Glomerular visceral epithelial cell (primary cell): ENCODE results near the gene ADAM19.

ENCODE experiments used
- DNase-seq: peaks from one replicate; pipeline ENCODE4 v3.0.0-alpha.2; 2016; ENCODE audit errors: extremely low spot score

ADAM19 gene

GRCh38 chr5:157562111-157562581 lies 13.4 kb downstream of the ADAM19 start:
- DNase-seq: no peak

- no peak for DNase-seq
These were observed 14.5 kb downstream of the ADAM19 start for GRCh38 chr5:157561110-157561509.

- peak; percentile 85 for DNase-seq
These were observed 16.3 kb downstream of the ADAM19 start for GRCh38 chr5:157559301-157559700.

GRCh38 chr5:157558681-157559080 lies 16.9 kb downstream of the ADAM19 start:
- no peak for DNase-seq

- peak; percentile 86 for DNase-seq
These were observed 17.5 kb downstream of the ADAM19 start for GRCh38 chr5:157558041-157558595.

GRCh38 chr5:157556615-157557418 lies 18.8 kb downstream of the ADAM19 start:
- DNase-seq: peak; percentile 42

GRCh38 chr5:157555037-157555640 lies 20.4 kb downstream of the ADAM19 start:
- no peak for DNase-seq

GRCh38 chr5:157554179-157555036 lies 21.2 kb downstream of the ADAM19 start:
- DNase-seq: no peak

GRCh38 chr5:157552650-157553049 lies 22.9 kb downstream of the ADAM19 start:
- no peak for DNase-seq

GRCh38 chr5:157550663-157551062 lies 24.9 kb downstream of the ADAM19 start:
- no peak for DNase-seq

- peak; percentile 82 for DNase-seq
These were observed 25.5 kb downstream of the ADAM19 start for GRCh38 chr5:157549954-157550549.

GRCh38 chr5:157549283-157549629 lies 26.3 kb downstream of the ADAM19 start:
- DNase-seq: no peak

GRCh38 chr5:157548513-157549282 lies 26.9 kb downstream of the ADAM19 start:
- peak; percentile 76 for DNase-seq

GRCh38 chr5:157547941-157548512 lies 27.5 kb downstream of the ADAM19 start:
- no peak for DNase-seq

GRCh38 chr5:157546456-157547100 lies 29.0 kb downstream of the ADAM19 start:
- no peak for DNase-seq

- no peak for DNase-seq
These were observed 29.8 kb downstream of the ADAM19 start for GRCh38 chr5:157545610-157546310.

- DNase-seq: no peak
These were observed 31.0 kb downstream of the ADAM19 start for GRCh38 chr5:157544623-157544989.

GRCh38 chr5:157543825-157544622 lies 31.6 kb downstream of the ADAM19 start:
- DNase-seq: no peak
